Endothelial cell of umbilical vein (primary cell): ENCODE results near the gene ART3. TPM values are rescaled to one million over a fixed set of nuclear protein-coding genes. Genes with fewer than 3 reads are reported as not detected.

ENCODE experiments used
- BruUV-seq: library from RNA; stranded (reverse); fragments of 400-500 nt; replicated peaks from 2 replicates; lab custom pipeline; 2021; lab: Mats Ljungman, UMichigan
- CTCF ChIA-PET: fragments of 300-600, 350-600 bp; sonication (Branson Sonifier 250); formaldehyde crosslinking; loops from one replicate; lab custom pipeline; 2021; ENCODE audit warnings: antibody characterized with exemption, inconsistent platforms; lab: Charles Lee
- POLR2A ChIA-PET: fragments of 300-600, 350-600 bp; sonication (Branson Sonifier 250); formaldehyde crosslinking; loops from one replicate; lab custom pipeline; 2021; ENCODE audit warnings: antibody characterized with exemption, inconsistent platforms; lab: Charles Lee
- DNase-seq: peaks from one replicate; pipeline ENCODE4 v3.0.0-alpha.2; 2011; ENCODE audit warnings: low read depth, low spot score
- FAIRE-seq: peaks from 2 replicates; lab custom pipeline; 2011; peaks lifted over from hg19 to GRCh38; lab: Jason Lieb, UNC
- H2AFZ ChIP-seq: 2 replicates; pipeline ENCODE4 v1.6.0; 2012; ENCODE audit warnings: low read depth, low read length, control low read depth, inconsistent platforms
- H3K27ac ChIP-seq: 2 replicates; pipeline ENCODE4 v1.5.1; 2011; ENCODE audit warnings: low read depth, mild to moderate bottlenecking, control low read depth, low read length, moderate library complexity; ENCODE audit not compliant: insufficient read depth
- H3K27me3 ChIP-seq, 2 experiments: 2 replicates each; pipeline versions ENCODE4 v1.6.0 to v1.6.1; 2011; ENCODE audit warnings: low read length in 2 of 2, mixed read lengths in 1 of 2; ENCODE audit not compliant: control insufficient read depth in 2 of 2, insufficient read depth in 2 of 2
- H3K36me3 ChIP-seq, 2 experiments: 2 replicates in 1 of 2; 3 replicates in 1 of 2; pipeline ENCODE4 v1.5.1; 2011; ENCODE audit warnings: low read length in 2 of 2, mild to moderate bottlenecking in 1 of 2, moderate library complexity in 1 of 2; ENCODE audit not compliant: control insufficient read depth in 2 of 2, insufficient read depth in 2 of 2; ENCODE audit errors: extremely low read depth in 1 of 2
- H3K4me1 ChIP-seq: 3 replicates; pipeline ENCODE4 v1.5.1; 2011; ENCODE audit warnings: mild to moderate bottlenecking, low read length; ENCODE audit not compliant: control insufficient read depth, insufficient read depth; ENCODE audit errors: extremely low read depth
- H3K4me2 ChIP-seq: 2 replicates; pipeline ENCODE4 v1.6.1; 2011; ENCODE audit warnings: low read length, control low read depth, mixed read lengths; ENCODE audit not compliant: insufficient read depth
- H3K4me3 ChIP-seq, 3 experiments: fragments of 200-600 bp in 1 of 3; sonication (generic), shearing (Covaris generic) in 1 of 3; replicated peaks in 1 of 3; 2 replicates each; pipeline ENCODE4 v1.5.1; 2011 to 2016; ENCODE audit warnings: control low read depth in 3 of 3, low read length in 3 of 3, mild to moderate bottlenecking in 2 of 3, inconsistent platforms in 1 of 3, low read depth in 1 of 3, moderate library complexity in 1 of 3; ENCODE audit not compliant: insufficient read depth in 1 of 3
- H3K79me2 ChIP-seq: 2 replicates; pipeline ENCODE4 v1.6.0; 2012; ENCODE audit warnings: low read length, inconsistent platforms; ENCODE audit not compliant: control insufficient read depth, insufficient read depth
- H3K9ac ChIP-seq: replicated peaks from 2 replicates; pipeline ENCODE3; 2011; ENCODE audit warnings: low read length, control low read depth; ENCODE audit not compliant: insufficient read depth; ENCODE audit errors: extremely low read depth
- H3K9me1 ChIP-seq: replicated peaks from 3 replicates; pipeline ENCODE4 v1.6.0; 2011; ENCODE audit warnings: mild to moderate bottlenecking, low read length; ENCODE audit not compliant: control insufficient read depth, insufficient read depth; ENCODE audit errors: extremely low read depth
- H3K9me3 ChIP-seq: replicated peaks from 2 replicates; pipeline ENCODE4 v1.5.1; 2012; ENCODE audit warnings: low read length, inconsistent platforms; ENCODE audit not compliant: control insufficient read depth, insufficient read depth
- H4K20me1 ChIP-seq: replicated peaks from 2 replicates; pipeline ENCODE3; 2011; ENCODE audit warnings: mild to moderate bottlenecking, low read length; ENCODE audit not compliant: control insufficient read depth, insufficient read depth; ENCODE audit errors: extremely low read depth
- EZH2 ChIP-seq: IDR thresholded peaks from 2 replicates; pipeline ENCODE4 v1.6.1; 2012; ENCODE audit warnings: borderline replicate concordance, low read depth, mild to moderate bottlenecking, moderate library complexity, low read length, inconsistent platforms; ENCODE audit not compliant: severe bottlenecking
- FOS ChIP-seq: IDR thresholded peaks from 2 replicates; pipeline ENCODE4 v1.6.1; 2011; ENCODE audit warnings: mild to moderate bottlenecking, low read length, moderate library complexity, borderline replicate concordance; ENCODE audit not compliant: insufficient read depth
- GATA2 ChIP-seq: IDR thresholded peaks from 2 replicates; pipeline ENCODE4 v1.7.0; 2011; ENCODE audit warnings: low read depth, mild to moderate bottlenecking, moderate library complexity, mixed read lengths, low read length; ENCODE audit not compliant: insufficient read length, insufficient read depth
- JUN ChIP-seq: IDR thresholded peaks from 2 replicates; pipeline ENCODE4 v1.6.1; 2011; ENCODE audit warnings: borderline replicate concordance, low read depth; ENCODE audit not compliant: insufficient read length, insufficient read depth
- MYC ChIP-seq: IDR thresholded peaks from one replicate; pipeline ENCODE4 v1.6.1; 2011; ENCODE audit warnings: mild to moderate bottlenecking, low read depth, low read length
- POLR2A ChIP-seq: IDR thresholded peaks from 2 replicates; pipeline ENCODE4 v1.6.1; 2012; ENCODE audit warnings: low read depth, mild to moderate bottlenecking, control low read depth, low read length
- POLR2AphosphoS5 ChIP-seq: IDR thresholded peaks from 2 replicates; pipeline ENCODE4 v1.6.1; 2012; ENCODE audit warnings: low read depth, mild to moderate bottlenecking, control low read depth, low read length, moderate library complexity; ENCODE audit not compliant: insufficient read depth
- dilution Hi-C: fragments of 300-500 bp; cut with MboI; formaldehyde crosslinking; loops from one replicate; pipeline ENCODE4 v1.15.0; 2019; ENCODE audit warnings: low sequenced_read_pairs; ENCODE audit not compliant: extremely low pct_ligation_motif_present
- intact Hi-C: fragments of 100-400 bp; cut with micrococcal nuclease; formaldehyde crosslinking; loops from one replicate; pipeline ENCODE4 v1.10.0; 2022
- polyA plus RNA-seq, 4 experiments: library from polyadenylated mRNA; depleted of rRNA in 3 of 4; stranded (reverse) in 3 of 4; unstranded in 1 of 4; fragments of >200 nt; gene quantifications; 2 replicates each; pipeline versions ENCODE4 v1.2.1 to v1.2.3, GENCODE V29; 2011 to 2012; ENCODE audit warnings: missing spikeins in 1 of 4
- total RNA-seq: library from RNA; stranded (reverse); gene quantifications from 2 replicates; pipeline ENCODE4 v1.2.3, GENCODE V29; 2021
- TF ChIP-seq, protein P1 (sequence below): IDR thresholded peaks from 2 replicates; pipeline ENCODE4 v1.6.1; 2011; ENCODE audit not compliant: insufficient read depth, insufficient read length
- TF ChIP-seq, protein P2 (sequence below), 2 donors: IDR thresholded peaks; 1 replicate in 1 of 2; 2 replicates in 1 of 2; pipeline ENCODE4 v1.5.1; 2011; ENCODE audit warnings: low read length in 2 of 2, mild to moderate bottlenecking in 2 of 2, moderate library complexity in 2 of 2, control low read depth in 1 of 2, inconsistent platforms in 1 of 2, low read depth in 1 of 2; ENCODE audit not compliant: insufficient read depth in 1 of 2; ENCODE audit errors: extremely low read depth in 1 of 2

ART3 gene
- total and polyA plus RNA-seq, 2 donors (not counting 3 experiments of a cell fraction or from before 2014, with no cell fraction given) = not detected

DNA sequence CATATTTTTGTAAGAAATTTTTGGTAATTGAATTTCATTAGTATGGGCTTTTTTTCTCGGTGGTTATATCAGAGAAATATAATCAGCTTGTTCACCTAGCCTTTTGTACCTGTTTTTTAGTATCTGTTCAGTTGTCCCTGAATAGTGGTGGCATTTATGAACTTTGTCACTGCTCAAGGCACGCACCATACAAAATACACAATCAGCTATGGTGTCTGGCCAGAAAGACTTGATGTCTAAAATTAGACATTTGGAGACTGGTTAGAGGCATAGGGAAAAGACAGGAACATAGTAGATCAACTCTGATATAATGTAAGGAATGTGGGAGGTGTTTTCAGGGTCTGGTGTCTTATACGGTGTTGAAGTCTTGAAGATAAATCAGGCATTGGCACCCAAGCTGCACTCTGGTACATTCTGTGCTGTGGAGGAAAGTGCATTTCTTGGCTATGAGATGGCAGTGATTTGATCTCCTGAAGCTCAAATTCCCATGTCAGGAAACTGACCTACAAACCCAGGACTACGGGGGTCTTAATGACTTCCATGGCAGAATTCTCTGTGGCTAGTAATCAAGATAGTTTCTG, 3.6 kb downstream of the ART3 start:
- Histone ChIP-seq H3K9me1 (no peaks in the 10 kb centered on the region), H4K20me1 (no peaks in the 10 kb centered on the region), H3K4me3 (no peak overlapping the region), H3K27ac (no peak overlapping the region), H3K36me3 (no peaks in the 10 kb centered on the region), H3K79me2 (no peaks in the 10 kb centered on the region), H2AFZ (no peak overlapping the region), H3K4me1 (no peaks in the 10 kb centered on the region), H3K9ac (no peak overlapping the region), H3K4me2 (no peak overlapping the region), H3K9me3 (no peaks in the 10 kb centered on the region), H3K27me3 (peaks cover 4 to 8% of the 10 kb centered on the region in 2 experiments)
- intact Hi-C loops = no loop called here
- FAIRE-seq = no peak
- no TSS peak for BruUV-seq
- no peak for DNase-seq
- dilution Hi-C loops = no loop called here
- ChIA-PET POLR2A (no interaction called here), CTCF (interaction anchor here (1.8 kb wide), 1 partner anchor 9 kb away, joined by 8 read pairs; no protein-coding TSS in a partner anchor)
- TF ChIP-seq, protein P1, sequence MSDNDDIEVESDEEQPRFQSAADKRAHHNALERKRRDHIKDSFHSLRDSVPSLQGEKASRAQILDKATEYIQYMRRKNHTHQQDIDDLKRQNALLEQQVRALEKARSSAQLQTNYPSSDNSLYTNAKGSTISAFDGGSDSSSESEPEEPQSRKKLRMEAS = no peak
- TF ChIP-seq POLR2A = no peak
- no peak for TF ChIP-seq MYC
- TF ChIP-seq GATA2 = no peak
- TF ChIP-seq POLR2AphosphoS5 = no peak
- no peak for TF ChIP-seq JUN
- TF ChIP-seq EZH2 = no peak
- TF ChIP-seq, protein P2, sequence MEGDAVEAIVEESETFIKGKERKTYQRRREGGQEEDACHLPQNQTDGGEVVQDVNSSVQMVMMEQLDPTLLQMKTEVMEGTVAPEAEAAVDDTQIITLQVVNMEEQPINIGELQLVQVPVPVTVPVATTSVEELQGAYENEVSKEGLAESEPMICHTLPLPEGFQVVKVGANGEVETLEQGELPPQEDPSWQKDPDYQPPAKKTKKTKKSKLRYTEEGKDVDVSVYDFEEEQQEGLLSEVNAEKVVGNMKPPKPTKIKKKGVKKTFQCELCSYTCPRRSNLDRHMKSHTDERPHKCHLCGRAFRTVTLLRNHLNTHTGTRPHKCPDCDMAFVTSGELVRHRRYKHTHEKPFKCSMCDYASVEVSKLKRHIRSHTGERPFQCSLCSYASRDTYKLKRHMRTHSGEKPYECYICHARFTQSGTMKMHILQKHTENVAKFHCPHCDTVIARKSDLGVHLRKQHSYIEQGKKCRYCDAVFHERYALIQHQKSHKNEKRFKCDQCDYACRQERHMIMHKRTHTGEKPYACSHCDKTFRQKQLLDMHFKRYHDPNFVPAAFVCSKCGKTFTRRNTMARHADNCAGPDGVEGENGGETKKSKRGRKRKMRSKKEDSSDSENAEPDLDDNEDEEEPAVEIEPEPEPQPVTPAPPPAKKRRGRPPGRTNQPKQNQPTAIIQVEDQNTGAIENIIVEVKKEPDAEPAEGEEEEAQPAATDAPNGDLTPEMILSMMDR (IDR thresholded peaks at IDR 0.05; ENCODE audit: extremely low read depth in 1 of 2, insufficient read depth in 1 of 2, low read depth in 1 of 2, low read length in 2 of 2) = no peak
- no peak for TF ChIP-seq FOS
